ENCODE data around the gene PPM1E. TPM values are rescaled to one million over a fixed set of nuclear protein-coding genes. Genes with fewer than 3 reads are reported as not detected.

The PPM1E gene
- total and polyA plus RNA-seq, 2 experiments from 2014 or later = 0.42 to 0.77 TPM

GRCh38 chr17:58722274-58722673 lies 33.4 kb upstream of the PPM1E start:
- Histone ChIP-seq H3K27ac (no peak overlapping the region), H3K9me2 (replicated peaks; ENCODE audit: insufficient read depth) (no peaks in the 10 kb centered on the region), H3K36me3 (replicated peaks; ENCODE audit: insufficient read depth, low read depth) (no peaks in the 10 kb centered on the region), H2AFZ (no peak overlapping the region), H3K4me1 (ENCODE audit: insufficient read depth) (no peaks in the 10 kb centered on the region), H4K20me1 (ENCODE audit: insufficient read depth, poor library complexity, severe bottlenecking) (no peaks in the 10 kb centered on the region), H3K79me2 (no peaks in the 10 kb centered on the region), H3K4me3 (no peak overlapping the region), H3K27me3 (no peaks in the 10 kb centered on the region), H3K9me3 (ENCODE audit: low read depth) (no peaks in the 10 kb centered on the region), H3K4me2 (no peak overlapping the region)
- TF ChIP-seq EZH2 (IDR thresholded peaks at IDR 0.05; ENCODE audit: borderline replicate concordance) = no peak
- no peak for TF ChIP-seq CTCF (IDR thresholded peaks at IDR 0.05; ENCODE audit: poor library complexity)
- TF ChIP-seq EZH2phosphoT487 (IDR thresholded peaks at IDR 0.05; ENCODE audit: low read depth, severe bottlenecking, unreplicated experiment) = no peak
- no peak for DNase-seq (ENCODE audit: low spot score)
- 89% methylated on average over 1 of the region's 1 CpG for WGBS (ENCODE audit: low lambda C conversion rate, missing lambda C conversion rate)

GRCh38 chr17:58722696-58723095 lies 33.0 kb upstream of the PPM1E start:
- no peaks in the 10 kb centered on the region for H3K9me2 ChIP-seq (replicated peaks; ENCODE audit: insufficient read depth)
- H2AFZ ChIP-seq = no peak overlapping the region
- no peak overlapping the region for H3K4me2 ChIP-seq
- no peaks in the 10 kb centered on the region for H4K20me1 ChIP-seq (ENCODE audit: insufficient read depth, poor library complexity, severe bottlenecking)
- no peaks in the 10 kb centered on the region for H3K36me3 ChIP-seq (replicated peaks; ENCODE audit: insufficient read depth, low read depth)
- no peaks in the 10 kb centered on the region for H3K9me3 ChIP-seq (ENCODE audit: low read depth)
- H3K27me3 ChIP-seq = no peaks in the 10 kb centered on the region
- H3K27ac ChIP-seq = no peak overlapping the region
- 90% methylated on average over 2 of the region's 2 CpGs for WGBS (ENCODE audit: low lambda C conversion rate, missing lambda C conversion rate)
- no peaks in the 10 kb centered on the region for H3K4me1 ChIP-seq (ENCODE audit: insufficient read depth)
- no peak for DNase-seq (ENCODE audit: low spot score)
- H3K4me3 ChIP-seq = no peak overlapping the region
- TF ChIP-seq EZH2phosphoT487 (IDR thresholded peaks at IDR 0.05; ENCODE audit: low read depth, severe bottlenecking, unreplicated experiment) = no peak
- TF ChIP-seq CTCF (IDR thresholded peaks at IDR 0.05; ENCODE audit: poor library complexity) = no peak
- no peak for TF ChIP-seq EZH2 (IDR thresholded peaks at IDR 0.05; ENCODE audit: borderline replicate concordance)
- H3K79me2 ChIP-seq = no peaks in the 10 kb centered on the region

GRCh38 chr17:58728798-58729197 lies 26.9 kb upstream of the PPM1E start:
- no peaks in the 10 kb centered on the region for H3K79me2 ChIP-seq
- H3K27me3 ChIP-seq = no peaks in the 10 kb centered on the region
- 63% methylated on average over 1 of the region's 1 CpG for WGBS (ENCODE audit: low lambda C conversion rate, missing lambda C conversion rate)
- H3K9me3 ChIP-seq (ENCODE audit: low read depth) = no peaks in the 10 kb centered on the region
- no peaks in the 10 kb centered on the region for H3K9me2 ChIP-seq (replicated peaks; ENCODE audit: insufficient read depth)
- H3K4me1 ChIP-seq (ENCODE audit: insufficient read depth) = no peaks in the 10 kb centered on the region
- H4K20me1 ChIP-seq (ENCODE audit: insufficient read depth, poor library complexity, severe bottlenecking) = no peaks in the 10 kb centered on the region
- no peak overlapping the region for H3K4me2 ChIP-seq
- no peak for DNase-seq (ENCODE audit: low spot score)
- no peak overlapping the region for H3K27ac ChIP-seq
- H3K4me3 ChIP-seq = no peak overlapping the region
- no peak for TF ChIP-seq EZH2 (IDR thresholded peaks at IDR 0.05; ENCODE audit: borderline replicate concordance)
- TF ChIP-seq CTCF (IDR thresholded peaks at IDR 0.05; ENCODE audit: poor library complexity) = no peak
- no peak for TF ChIP-seq EZH2phosphoT487 (IDR thresholded peaks at IDR 0.05; ENCODE audit: low read depth, severe bottlenecking, unreplicated experiment)
- no peaks in the 10 kb centered on the region for H3K36me3 ChIP-seq (replicated peaks; ENCODE audit: insufficient read depth, low read depth)
- H2AFZ ChIP-seq = no peak overlapping the region

- no peak overlapping the region for H2AFZ ChIP-seq
- H3K27ac ChIP-seq = no peak overlapping the region
- DNase-seq (ENCODE audit: low spot score) = no peak
- no peaks in the 10 kb centered on the region for H3K9me3 ChIP-seq (ENCODE audit: low read depth)
- no peak for TF ChIP-seq EZH2phosphoT487 (IDR thresholded peaks at IDR 0.05; ENCODE audit: low read depth, severe bottlenecking, unreplicated experiment)
- no peak for TF ChIP-seq CTCF (IDR thresholded peaks at IDR 0.05; ENCODE audit: poor library complexity)
- TF ChIP-seq EZH2 (IDR thresholded peaks at IDR 0.05; ENCODE audit: borderline replicate concordance) = no peak
- H3K79me2 ChIP-seq = no peaks in the 10 kb centered on the region
- no peaks in the 10 kb centered on the region for H3K9me2 ChIP-seq (replicated peaks; ENCODE audit: insufficient read depth)
- no peaks in the 10 kb centered on the region for H3K36me3 ChIP-seq (replicated peaks; ENCODE audit: insufficient read depth, low read depth)
- H3K4me2 ChIP-seq = no peak overlapping the region
- H3K4me1 ChIP-seq (ENCODE audit: insufficient read depth) = no peaks in the 10 kb centered on the region
- H4K20me1 ChIP-seq (ENCODE audit: insufficient read depth, poor library complexity, severe bottlenecking) = no peaks in the 10 kb centered on the region
- H3K4me3 ChIP-seq = no peak overlapping the region
- no peaks in the 10 kb centered on the region for H3K27me3 ChIP-seq
These were observed 24.7 kb upstream of the PPM1E start for GRCh38 chr17:58730937-58731336.
